Osteocyte (in vitro differentiated cells): ENCODE data around the gene AKAP8L. TPM values are rescaled to one million over a fixed set of nuclear protein-coding genes. Genes with fewer than 3 reads are reported as not detected.

ENCODE experiments used
- DNase-seq: peaks from one replicate; pipeline ENCODE4 v3.0.0; 2021; ENCODE audit warnings: mixed read lengths; ENCODE audit not compliant: unreplicated experiment; ENCODE audit errors: extremely low spot score
- H3K27ac Mint-ChIP-seq: one replicate; pipeline ENCODE4 v1.8.0; 2021; ENCODE audit warnings: mild to moderate bottlenecking, mixed read lengths; ENCODE audit not compliant: unreplicated experiment
- H3K27me3 Mint-ChIP-seq: one replicate; pipeline ENCODE4 v1.8.0; 2021; ENCODE audit warnings: mixed read lengths; ENCODE audit not compliant: unreplicated experiment
- H3K36me3 Mint-ChIP-seq: one replicate; pipeline ENCODE4 v1.8.0; 2021; ENCODE audit warnings: mixed read lengths; ENCODE audit not compliant: unreplicated experiment
- H3K4me1 Mint-ChIP-seq: one replicate; pipeline ENCODE4 v1.8.0; 2021; ENCODE audit warnings: mixed read lengths; ENCODE audit not compliant: unreplicated experiment
- H3K4me3 Mint-ChIP-seq: one replicate; pipeline ENCODE4 v1.8.0; 2021; ENCODE audit warnings: mild to moderate bottlenecking, moderate library complexity, mixed read lengths; ENCODE audit not compliant: unreplicated experiment
- H3K9me3 Mint-ChIP-seq: one replicate; pipeline ENCODE4 v1.8.0; 2021; ENCODE audit warnings: mixed read lengths; ENCODE audit not compliant: unreplicated experiment
- CTCF ChIP-seq: fragments of 200-600 bp; sonication (generic); IDR thresholded peaks from 2 replicates; pipeline ENCODE4 v1.5.0; 2021; ENCODE audit warnings: antibody characterized with exemption, mild to moderate bottlenecking, moderate library complexity
- total RNA-seq: library from RNA; stranded (reverse); gene quantifications from 2 replicates; pipeline ENCODE4 v1.2.1, GENCODE V29; 2021

Gene AKAP8L
- total RNA-seq, 1 donor from 2014 or later = 104 TPM

GRCh38 chr19:15381864-15382263, 36.9 kb downstream of the AKAP8L start:
- H3K27me3 Mint-ChIP-seq = no peaks in the 10 kb centered on the region
- peak overlapping the region; percentile 20 for H3K4me3 Mint-ChIP-seq
- no peak for TF ChIP-seq CTCF
- DNase-seq = no peak
- no peaks in the 10 kb centered on the region for H3K36me3 Mint-ChIP-seq
- peaks cover 29% of the 10 kb centered on the region for H3K4me1 Mint-ChIP-seq
- H3K9me3 Mint-ChIP-seq = no peaks in the 10 kb centered on the region
- no peak overlapping the region for H3K27ac Mint-ChIP-seq

- no peak for DNase-seq
- TF ChIP-seq CTCF = no peak
- H3K4me1 Mint-ChIP-seq = peaks cover 32% of the 10 kb centered on the region
- no peak overlapping the region for H3K27ac Mint-ChIP-seq
- H3K4me3 Mint-ChIP-seq = peak overlapping the region; percentile 20
- H3K36me3 Mint-ChIP-seq = no peaks in the 10 kb centered on the region
- H3K27me3 Mint-ChIP-seq = no peaks in the 10 kb centered on the region
- no peaks in the 10 kb centered on the region for H3K9me3 Mint-ChIP-seq
Observed at GRCh38 chr19:15381429-15381828, 37.4 kb downstream of the AKAP8L start.

GRCh38 chr19:15379999-15380647, 38.7 kb downstream of the AKAP8L start:
- Mint-ChIP-seq H3K27ac (peak overlapping the region; percentile 85), H3K27me3 (no peaks in the 10 kb centered on the region), H3K36me3 (no peaks in the 10 kb centered on the region), H3K9me3 (no peaks in the 10 kb centered on the region), H3K4me3 (peak overlapping the region; percentile 94), H3K4me1 (peaks cover 32% of the 10 kb centered on the region)
- DNase-seq = no peak
- peak; percentile 8 for TF ChIP-seq CTCF

- Mint-ChIP-seq H3K36me3 (no peaks in the 10 kb centered on the region), H3K4me3 (peak within 1 kb of the TSS; percentile 94), H3K4me1 (peaks cover 36% of the 10 kb centered on the region), H3K27me3 (no peaks in the 10 kb centered on the region), H3K27ac (peak within 1 kb of the TSS; percentile 97), H3K9me3 (no peaks in the 10 kb centered on the region)
- no peak for TF ChIP-seq CTCF
- DNase-seq = peak; percentile 99
Observed at GRCh38 chr19:15379083-15379998, 39.4 kb downstream of the AKAP8L start, which contains the start of gene AKAP8. TSS of gene AKAP8 (minus strand) at chr19:15379787. CDS start at chr19:15379731, 56 bp downstream.

DNA sequence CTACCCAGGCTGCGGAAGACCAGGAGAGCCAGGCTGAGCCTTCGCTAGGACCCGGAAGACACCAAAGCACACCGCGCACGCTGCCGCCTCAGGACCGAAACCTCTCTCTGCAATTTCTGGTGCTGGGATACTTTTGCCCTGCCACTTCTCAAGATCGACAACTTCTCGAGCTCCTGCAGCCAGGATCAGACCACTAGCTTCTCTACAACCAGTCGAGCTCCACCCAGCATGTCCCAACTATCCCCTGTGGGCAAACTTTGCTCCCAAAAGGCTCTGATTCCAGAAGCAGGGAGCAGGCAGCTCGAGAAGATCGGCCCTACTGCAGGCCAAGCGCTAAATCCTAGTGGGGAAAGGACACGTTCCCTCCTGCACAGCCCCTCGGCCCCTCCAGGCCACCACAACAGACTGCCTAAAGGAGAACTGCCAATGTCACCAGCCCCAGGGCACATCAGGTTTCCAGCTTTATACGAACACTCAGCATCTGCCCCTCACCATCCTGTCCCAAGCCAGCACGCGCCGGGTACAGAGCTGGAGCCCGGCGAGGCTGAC, 40.2 kb downstream of the AKAP8L start:
- Mint-ChIP-seq H3K4me3 (peak overlapping the region; percentile 94), H3K27ac (peak overlapping the region; percentile 89), H3K9me3 (no peaks in the 10 kb centered on the region), H3K4me1 (peaks cover 36% of the 10 kb centered on the region), H3K36me3 (peaks cover 2% of the 10 kb centered on the region), H3K27me3 (no peaks in the 10 kb centered on the region)
- DNase-seq = no peak
- TF ChIP-seq CTCF = no peak
